GM12878 (cell line): Measurements from ENCODE around the gene ACOT4.

Experiments
- CEBPB ChIP-seq, 2 experiments: fragments of 150-350 bp in 1 of 2; IDR thresholded peaks; 2 replicates each; pipeline ENCODE4 v1.6.1; 2012 to 2014; ENCODE audit warnings: low read depth in 2 of 2, low read length in 2 of 2, borderline replicate concordance in 1 of 2, inconsistent platforms in 1 of 2
- CTCF ChIP-seq, 3 experiments: IDR thresholded peaks in 2 of 3; conservative IDR thresholded peaks in 1 of 3; 2 replicates each; pipeline ENCODE4 v1.5.1; 2011; ENCODE audit warnings: low read depth in 3 of 3, low read length in 3 of 3, mild to moderate bottlenecking in 3 of 3, control low read depth in 2 of 3, moderate library complexity in 2 of 3, inconsistent platforms in 1 of 3, mixed read lengths in 1 of 3; ENCODE audit not compliant: control insufficient read depth in 2 of 3, insufficient read depth in 1 of 3; ENCODE audit errors: extremely low read depth in 1 of 3
- EP300 ChIP-seq, 2 experiments: fragments of 150-350 bp in 1 of 2; IDR thresholded peaks; 2 replicates each; pipeline ENCODE4 v1.6.1; 2011 to 2012; ENCODE audit warnings: low read depth in 2 of 2, low read length in 2 of 2, borderline replicate concordance in 1 of 2, improper control_type of control experiment in 1 of 2, inconsistent platforms in 1 of 2; ENCODE audit not compliant: control insufficient read depth in 1 of 2
- EZH2 ChIP-seq: IDR thresholded peaks from 2 replicates; pipeline ENCODE4 v1.6.1; 2012; ENCODE audit warnings: low read depth, mild to moderate bottlenecking, control low read depth, inconsistent platforms, low read length, borderline replicate concordance; ENCODE audit not compliant: control insufficient read depth
- ZNF384 ChIP-seq: IDR thresholded peaks from 2 replicates; pipeline ENCODE4 v1.6.1; 2012; ENCODE audit warnings: low read depth, mild to moderate bottlenecking, low read length, improper control_type of control experiment, borderline replicate concordance

GRCh38 chr14:73640796-73641365, 49.2 kb downstream of the ACOT4 start:
- TF ChIP-seq CTCF (IDR thresholded peaks at IDR 0.05 in 2 of 3, conservative IDR thresholded peaks at IDR 0.05 in 1 of 3; ENCODE audit: control insufficient read depth in 2 of 3, extremely low read depth in 1 of 3, insufficient read depth in 1 of 3, low read depth in 3 of 3, low read length in 3 of 3) (no peak), ZNF384 (no peak), EP300 (IDR thresholded peaks at IDR 0.05; ENCODE audit: borderline replicate concordance in 1 of 2, control insufficient read depth in 1 of 2, low read depth in 2 of 2, low read length in 2 of 2) (no peak), CEBPB (IDR thresholded peaks at IDR 0.05; ENCODE audit: borderline replicate concordance in 1 of 2, low read depth in 2 of 2, low read length in 2 of 2) (no peak), EZH2 (no peak)
